ENCODE data around the gene CCT6B.

Gene CCT6B

DNA sequence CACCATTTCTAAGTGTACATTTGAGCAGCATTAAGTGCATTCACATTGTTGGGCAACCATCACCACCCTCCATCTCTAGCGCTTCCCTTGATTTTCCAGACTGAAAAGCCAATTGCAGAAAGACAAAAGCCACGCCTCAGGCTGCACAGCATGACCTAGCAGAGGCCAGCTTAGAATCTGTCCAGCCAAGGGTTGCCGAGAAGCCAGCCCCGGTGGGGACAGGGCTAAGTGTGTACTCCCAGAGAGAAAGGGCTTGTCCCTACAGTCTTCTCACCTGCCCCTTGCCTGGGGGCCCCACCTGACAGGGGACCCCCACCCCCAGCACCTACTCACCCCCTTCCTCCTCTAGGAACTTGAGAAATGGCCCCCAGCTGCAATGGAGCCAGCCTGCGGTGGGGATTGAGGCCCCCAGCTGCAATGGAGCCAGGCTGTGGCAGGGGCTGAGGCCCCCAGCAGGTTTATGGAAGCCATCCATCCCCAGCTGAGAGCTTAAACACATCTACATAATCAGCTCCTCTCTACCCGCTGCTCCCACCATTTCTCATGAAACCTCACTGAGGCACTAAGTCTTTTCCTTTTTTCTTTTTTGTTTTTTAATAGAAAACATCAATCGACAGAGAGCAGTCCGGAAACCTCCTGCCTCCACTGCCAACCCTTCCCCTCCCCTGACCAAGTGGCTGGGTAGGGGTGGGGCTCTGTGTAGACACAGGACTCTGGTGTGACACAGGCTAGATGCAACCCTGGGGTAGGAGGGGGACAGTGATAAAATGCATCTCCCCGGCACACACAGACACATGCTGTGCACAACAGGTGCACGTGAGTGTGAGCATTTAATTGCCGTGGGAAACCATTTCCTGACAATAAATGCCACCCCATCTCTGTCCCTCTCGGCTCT, 77.9 kb downstream of the CCT6B start:
- DNase-seq, result no peak

DNA sequence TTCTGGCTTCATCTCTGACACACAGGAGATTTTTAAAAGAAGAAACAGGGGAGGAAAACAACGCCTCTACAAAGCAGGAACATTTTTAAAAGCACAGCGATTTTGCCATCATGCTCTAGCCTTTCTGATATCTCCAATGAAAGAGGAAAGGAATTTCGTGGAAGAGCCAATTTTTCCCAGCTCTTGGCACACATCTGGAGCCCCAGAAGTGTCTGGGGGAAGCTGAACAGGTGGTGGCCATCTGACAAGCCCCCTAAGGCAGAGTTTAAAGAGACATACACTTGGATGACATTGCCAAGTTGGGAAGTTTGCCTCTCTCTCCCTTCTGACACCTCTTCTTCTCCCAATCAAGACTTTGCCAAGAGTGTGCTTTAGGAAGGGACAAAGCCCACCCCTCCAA, 82.1 kb downstream of the CCT6B start:
- DNase-seq, result no peak
